HG03108 (cell line): ENCODE data around the gene SBNO1.
"Not testable (repeated sequence)": the region's sequence is repeated elsewhere in the genome, so short reads cannot be mapped to it uniquely, and the experiment has no call there.

Experiments
- ATAC-seq: cut with Tn5 transposase; IDR thresholded peaks from one replicate; pipeline ENCODE4 v1.9.1; 2021; ENCODE audit warnings: moderate library complexity; ENCODE audit not compliant: unreplicated experiment

Gene SBNO1

GRCh38 chr12:123364532-123365024, at the start of gene SBNO1:
SBNO1 (minus strand) TSS chr12:123364847; CDS start chr12:123350441, 14,406 bp downstream.
- ATAC-seq: no peak

GRCh38 chr12:123410041-123410412, 45.4 kb upstream of the SBNO1 start:
- ATAC-seq: no peak

GRCh38 chr12:123409284-123410040, 44.8 kb upstream of the SBNO1 start:
- not testable (repeated sequence) for ATAC-seq

- not testable (repeated sequence) for ATAC-seq
Measured at GRCh38 chr12:123408619-123409018, 44.0 kb upstream of the SBNO1 start.

- not testable (repeated sequence) for ATAC-seq
Measured at GRCh38 chr12:123407934-123408333, 43.3 kb upstream of the SBNO1 start.

- not testable (repeated sequence) for ATAC-seq
Measured at GRCh38 chr12:123407269-123407668, 42.6 kb upstream of the SBNO1 start.

GRCh38 chr12:123404581-123404980, 39.9 kb upstream of the SBNO1 start:
- ATAC-seq: no peak

- ATAC-seq: no peak
Measured at GRCh38 chr12:123401753-123402683, 37.4 kb upstream of the SBNO1 start.

GRCh38 chr12:123399255-123399617, 34.6 kb upstream of the SBNO1 start:
- no peak for ATAC-seq

GRCh38 chr12:123398550-123399254, 34.1 kb upstream of the SBNO1 start:
- no peak for ATAC-seq

- ATAC-seq: no peak
Measured at GRCh38 chr12:123398177-123398549, 33.5 kb upstream of the SBNO1 start.

- no peak for ATAC-seq
Measured at GRCh38 chr12:123397400-123397799, 32.8 kb upstream of the SBNO1 start.

- no peak for ATAC-seq
Measured at GRCh38 chr12:123396954-123397353, 32.3 kb upstream of the SBNO1 start.

GRCh38 chr12:123396543-123396942, 31.9 kb upstream of the SBNO1 start:
- ATAC-seq: no peak

- no peak for ATAC-seq
Measured at GRCh38 chr12:123395236-123395635, 30.6 kb upstream of the SBNO1 start.

GRCh38 chr12:123393747-123394146, 29.1 kb upstream of the SBNO1 start:
- ATAC-seq: no peak

- no peak for ATAC-seq
Measured at GRCh38 chr12:123391546-123392343, 27.1 kb upstream of the SBNO1 start.

- no peak for ATAC-seq
Measured at GRCh38 chr12:123390498-123391426, 26.1 kb upstream of the SBNO1 start.
